ENCODE data around the gene SNX27. TPM values are rescaled to one million over a fixed set of nuclear protein-coding genes. Genes with fewer than 3 reads are reported as not detected.
A peak's percentile ranks its signal among the peaks of the same experiment; 100 is the strongest.
"Not testable (repeated sequence)": the region's sequence is repeated elsewhere in the genome, so short reads cannot be mapped to it uniquely, and the experiment has no call there.

SNX27 gene
- polyA plus RNA-seq, 3 donors from 2014 or later, result 4.4 to 12.7 (median 9.0) TPM

GRCh38 chr1:151612501-151613281 lies 841 bp downstream of the SNX27 start:
- peak in 1 of 3 donors; percentile 12 for DNase-seq
- Mint-ChIP-seq H3K9me3 (no peaks in the 10 kb centered on the region), H3K4me1 (peaks cover 24 to 33% of the 10 kb centered on the region in 2 donors), H3K27me3 (ENCODE audit: low read depth in 3 of 3) (peaks cover 3 to 7% (median 5%) of the 10 kb centered on the region in 3 donors), H3K36me3 (peaks cover 0 to 4% (median 0%) of the 10 kb centered on the region in 3 donors), H3K27ac (peak overlapping the region; percentile 20 to 96 (median 90)), H3K4me3 (peak overlapping the region; percentile 91 to 98 (median 96))

- Mint-ChIP-seq H3K4me1 (peaks cover 24 to 33% of the 10 kb centered on the region in 2 donors), H3K36me3 (peaks cover 0 to 1% (median 0%) of the 10 kb centered on the region in 3 donors)
These were observed 1.5 kb downstream of the SNX27 start for GRCh38 chr1:151613282-151613780.

GRCh38 chr1:151615711-151616504 lies 4.1 kb downstream of the SNX27 start:
- peak overlapping the region in 1 of 6 donors; percentile 60 for H3K27ac Mint-ChIP-seq
- H3K4me3 Mint-ChIP-seq, result no peak overlapping the region

More at GRCh38 chr1:151613282-151613780, 1.5 kb downstream of the SNX27 start:
- Mint-ChIP-seq H3K27me3 (ENCODE audit: low read depth in 3 of 3) (peaks cover 3 to 7% (median 5%) of the 10 kb centered on the region in 3 donors), H3K4me3 (peak overlapping the region; percentile 91 to 98 (median 96)), H3K9me3 (no peaks in the 10 kb centered on the region), H3K27ac (peak overlapping the region in 5 of 6 donors; percentile 76 to 96 (median 93))
- DNase-seq, result no peak

GRCh38 chr1:151616505-151616849 lies 4.6 kb downstream of the SNX27 start:
- H3K4me3 Mint-ChIP-seq, result no peak overlapping the region
- no peaks in the 10 kb centered on the region for H3K9me3 Mint-ChIP-seq
- H3K27ac Mint-ChIP-seq, result no peak overlapping the region
- H3K27me3 Mint-ChIP-seq (ENCODE audit: low read depth in 3 of 3), result peaks cover 3 to 5% (median 4%) of the 10 kb centered on the region in 3 donors
- H3K4me1 Mint-ChIP-seq, result peaks cover 26 to 47% of the 10 kb centered on the region in 2 donors
- no peak for DNase-seq
- no peaks in the 10 kb centered on the region for H3K36me3 Mint-ChIP-seq

More at GRCh38 chr1:151615711-151616504, 4.1 kb downstream of the SNX27 start:
- peaks cover 28 to 45% of the 10 kb centered on the region in 2 donors for H3K4me1 Mint-ChIP-seq
- H3K36me3 Mint-ChIP-seq, result no peaks in the 10 kb centered on the region
- DNase-seq, result no peak
- no peaks in the 10 kb centered on the region for H3K9me3 Mint-ChIP-seq
- peaks cover 3 to 5% (median 4%) of the 10 kb centered on the region in 3 donors for H3K27me3 Mint-ChIP-seq (ENCODE audit: low read depth in 3 of 3)

GRCh38 chr1:151618003-151618402 lies 6.2 kb downstream of the SNX27 start:
- peaks cover 18 to 41% of the 10 kb centered on the region in 2 donors for H3K4me1 Mint-ChIP-seq
- DNase-seq, result no peak
- H3K27me3 Mint-ChIP-seq (ENCODE audit: low read depth in 3 of 3), result peaks cover 0 to 2% (median 2%) of the 10 kb centered on the region in 3 donors
- no peaks in the 10 kb centered on the region for H3K9me3 Mint-ChIP-seq
- no peaks in the 10 kb centered on the region for H3K36me3 Mint-ChIP-seq
- H3K27ac Mint-ChIP-seq, result no peak overlapping the region
- H3K4me3 Mint-ChIP-seq, result no peak overlapping the region

- Mint-ChIP-seq H3K27ac (no peak overlapping the region), H3K36me3 (no peaks in the 10 kb centered on the region), H3K4me1 (peaks cover 14 to 37% of the 10 kb centered on the region in 2 donors), H3K27me3 (ENCODE audit: low read depth in 3 of 3) (peaks cover 0 to 2% (median 0%) of the 10 kb centered on the region in 3 donors), H3K4me3 (no peak overlapping the region), H3K9me3 (no peaks in the 10 kb centered on the region)
- DNase-seq, result no peak
These were observed 6.6 kb downstream of the SNX27 start for GRCh38 chr1:151618470-151618869.

- not testable (repeated sequence) for H3K36me3 Mint-ChIP-seq; DNase-seq; H3K9me3 Mint-ChIP-seq; H3K4me3 Mint-ChIP-seq; H3K27me3 Mint-ChIP-seq (ENCODE audit: low read depth in 3 of 3); H3K27ac Mint-ChIP-seq
- H3K4me1 Mint-ChIP-seq, result peaks cover 8 to 31% of the 10 kb centered on the region in 2 donors
These were observed 7.1 kb downstream of the SNX27 start for GRCh38 chr1:151618996-151619395.

- Mint-ChIP-seq H3K36me3 (no peaks in the 10 kb centered on the region), H3K9me3 (no peaks in the 10 kb centered on the region), H3K4me3 (no peak overlapping the region), H3K27me3 (ENCODE audit: low read depth in 3 of 3) (no peaks in the 10 kb centered on the region), H3K4me1 (peaks cover 7 to 28% of the 10 kb centered on the region in 2 donors), H3K27ac (peak overlapping the region in 1 of 6 donors; percentile 26)
- DNase-seq, result no peak
These were observed 7.7 kb downstream of the SNX27 start for GRCh38 chr1:151619489-151620093.

GRCh38 chr1:151620286-151620685 lies 8.4 kb downstream of the SNX27 start:
- DNase-seq, result no peak
- Mint-ChIP-seq H3K9me3 (no peaks in the 10 kb centered on the region), H3K27ac (peak overlapping the region in 2 of 6 donors; percentile 44 to 50), H3K4me3 (no peak overlapping the region), H3K27me3 (ENCODE audit: low read depth in 3 of 3) (no peaks in the 10 kb centered on the region), H3K36me3 (no peaks in the 10 kb centered on the region), H3K4me1 (peaks cover 6 to 24% of the 10 kb centered on the region in 2 donors)

GRCh38 chr1:151621351-151621750 lies 9.5 kb downstream of the SNX27 start:
- no peaks in the 10 kb centered on the region for H3K36me3 Mint-ChIP-seq
- peak overlapping the region in 2 of 6 donors; percentile 35 to 55 for H3K27ac Mint-ChIP-seq
- no peak for DNase-seq
- no peaks in the 10 kb centered on the region for H3K27me3 Mint-ChIP-seq (ENCODE audit: low read depth in 3 of 3)
- no peak overlapping the region for H3K4me3 Mint-ChIP-seq
- H3K9me3 Mint-ChIP-seq, result no peaks in the 10 kb centered on the region
- peaks cover 4 to 21% of the 10 kb centered on the region in 2 donors for H3K4me1 Mint-ChIP-seq

GRCh38 chr1:151624783-151625182 lies 12.9 kb downstream of the SNX27 start:
- no peaks in the 10 kb centered on the region for H3K27me3 Mint-ChIP-seq (ENCODE audit: low read depth in 3 of 3)
- H3K4me3 Mint-ChIP-seq, result no peak overlapping the region
- peaks cover 2 to 18% of the 10 kb centered on the region in 2 donors for H3K4me1 Mint-ChIP-seq
- H3K9me3 Mint-ChIP-seq, result no peaks in the 10 kb centered on the region
- DNase-seq, result no peak
- no peak overlapping the region for H3K27ac Mint-ChIP-seq
- H3K36me3 Mint-ChIP-seq, result peaks cover 0 to 3% (median 3%) of the 10 kb centered on the region in 3 donors

- no peak overlapping the region for H3K4me3 Mint-ChIP-seq
- no peaks in the 10 kb centered on the region for H3K9me3 Mint-ChIP-seq
- H3K27me3 Mint-ChIP-seq (ENCODE audit: low read depth in 3 of 3), result no peaks in the 10 kb centered on the region
- H3K36me3 Mint-ChIP-seq, result peaks cover 0 to 3% (median 3%) of the 10 kb centered on the region in 3 donors
- H3K27ac Mint-ChIP-seq, result peak overlapping the region in 1 of 6 donors; percentile 6
- H3K4me1 Mint-ChIP-seq, result peaks cover 0 to 8% of the 10 kb centered on the region in 2 donors
- no peak for DNase-seq
These were observed 15.0 kb downstream of the SNX27 start for GRCh38 chr1:151626740-151627334.

- Mint-ChIP-seq H3K4me3 (no peak overlapping the region), H3K27ac (no peak overlapping the region), H3K27me3 (ENCODE audit: low read depth in 3 of 3) (no peaks in the 10 kb centered on the region), H3K36me3 (peaks cover 0 to 3% (median 3%) of the 10 kb centered on the region in 3 donors), H3K9me3 (no peaks in the 10 kb centered on the region), H3K4me1 (peaks cover 0 to 4% of the 10 kb centered on the region in 2 donors)
- no peak for DNase-seq
These were observed 17.4 kb downstream of the SNX27 start for GRCh38 chr1:151629278-151629677.
